Measurements from ENCODE around the gene RALA.

- TF ChIP-seq RAD21 (CRISPR knock-in tag; IDR thresholded peaks at IDR 0.05) (no peak), HOXA3 (CRISPR knock-in tag; IDR thresholded peaks at IDR 0.05) (no peak), CTCF (CRISPR knock-in tag; IDR thresholded peaks at IDR 0.05) (no peak)
Observed at GRCh38 chr7:39621261-39621660, 2.1 kb upstream of the RALA start.
